Measurements from ENCODE around the gene ANAPC2. TPM values are rescaled to one million over a fixed set of nuclear protein-coding genes. Genes with fewer than 3 reads are reported as not detected.

ANAPC2 gene
- total RNA-seq, 1 donor from 2014 or later: 29.8 TPM

- DNase-seq: no peak
Observed at GRCh38 chr9:137191691-137192447, 3.5 kb upstream of the ANAPC2 start.

- no peak for DNase-seq
Observed at GRCh38 chr9:137191245-137191644, 2.9 kb upstream of the ANAPC2 start.

- no peak for DNase-seq
Observed at GRCh38 chr9:137190315-137190856, 2.0 kb upstream of the ANAPC2 start.

GRCh38 chr9:137189297-137190295, 1.2 kb upstream of the ANAPC2 start:
- no peak for DNase-seq

- DNase-seq: no peak
Observed at GRCh38 chr9:137188086-137188489, 272 bp downstream of the ANAPC2 start.

GRCh38 chr9:137187386-137187785, 974 bp downstream of the ANAPC2 start:
- DNase-seq: no peak

GRCh38 chr9:137186385-137186784, 2.0 kb downstream of the ANAPC2 start:
- no peak for DNase-seq

- DNase-seq: no peak
Observed at GRCh38 chr9:137185921-137186320, 2.4 kb downstream of the ANAPC2 start.

- DNase-seq: no peak
Observed at GRCh38 chr9:137184881-137185660, 3.3 kb downstream of the ANAPC2 start.

- no peak for DNase-seq
Observed at GRCh38 chr9:137183980-137184595, 4.3 kb downstream of the ANAPC2 start.

- no peak for DNase-seq
Observed at GRCh38 chr9:137182836-137183235, 5.5 kb downstream of the ANAPC2 start.

- no peak for DNase-seq
Observed at GRCh38 chr9:137181680-137182079, 6.7 kb downstream of the ANAPC2 start.

GRCh38 chr9:137180491-137180890, 7.9 kb downstream of the ANAPC2 start:
- no peak for DNase-seq

- DNase-seq: no peak
Observed at GRCh38 chr9:137179761-137180160, 8.6 kb downstream of the ANAPC2 start.

- DNase-seq: no peak
Observed at GRCh38 chr9:137178939-137179630, 9.3 kb downstream of the ANAPC2 start.

GRCh38 chr9:137178201-137178938, 10.0 kb downstream of the ANAPC2 start:
- no peak for DNase-seq

- DNase-seq: peak; percentile 38
Observed at GRCh38 chr9:137176302-137177182, 11.8 kb downstream of the ANAPC2 start.

- DNase-seq: no peak
Observed at GRCh38 chr9:137175345-137175961, 12.9 kb downstream of the ANAPC2 start.

All from tongue (tissue), 2 donors.